ENCODE measurements around the gene ANKS4B.

The ANKS4B gene

DNA sequence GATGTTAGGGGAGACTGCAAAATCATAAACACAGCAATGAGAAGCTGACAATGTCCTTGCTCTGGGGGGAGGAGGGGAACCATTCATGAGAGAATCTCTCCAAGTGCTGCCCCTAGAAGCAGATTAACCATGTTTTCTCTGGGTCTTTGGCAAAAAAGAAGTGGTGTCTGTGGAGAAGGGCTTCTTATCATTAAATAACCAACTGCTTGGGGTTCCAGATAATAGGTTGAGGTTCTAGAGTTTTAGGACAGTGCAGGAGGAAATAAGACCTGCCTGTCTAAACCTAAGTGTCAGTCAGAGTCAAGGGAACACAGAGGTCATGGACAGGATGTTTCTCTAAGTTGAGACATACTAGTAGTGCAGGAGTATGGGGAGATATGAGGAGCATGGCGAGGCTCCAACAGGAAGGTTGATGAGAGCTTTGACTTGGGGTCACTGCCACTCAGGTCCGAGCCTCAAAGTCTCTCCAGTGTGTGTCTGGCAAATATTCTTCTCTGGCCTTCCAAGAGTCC lies 5.1 kb upstream of the ANKS4B start:
- Histone ChIP-seq H3K36me3 (ENCODE audit: control insufficient read depth in 2 of 2, insufficient read depth in 1 of 2, low read length in 2 of 2) (no peaks in the 10 kb centered on the region), H3K4me1 (ENCODE audit: control insufficient read depth, insufficient read depth, low read length) (no peaks in the 10 kb centered on the region), H3K9me3 (ENCODE audit: control insufficient read depth, insufficient read depth, low read depth, low read length) (no peaks in the 10 kb centered on the region), H3K4me3 (ENCODE audit: low read depth, low read length) (no peak overlapping the region), H3K27ac (ENCODE audit: extremely low read depth, low read depth, low read length) (no peak overlapping the region)
- ChIA-PET POLR2A (interaction anchor here (0.6 kb wide), 1 partner anchor 1439 kb away, joined by 3 read pairs; no protein-coding TSS in a partner anchor), CTCF (no interaction called here)
- TF ChIP-seq ZXDB (tag by site-specific recombination; IDR thresholded peaks at IDR 0.05): no peak

DNA sequence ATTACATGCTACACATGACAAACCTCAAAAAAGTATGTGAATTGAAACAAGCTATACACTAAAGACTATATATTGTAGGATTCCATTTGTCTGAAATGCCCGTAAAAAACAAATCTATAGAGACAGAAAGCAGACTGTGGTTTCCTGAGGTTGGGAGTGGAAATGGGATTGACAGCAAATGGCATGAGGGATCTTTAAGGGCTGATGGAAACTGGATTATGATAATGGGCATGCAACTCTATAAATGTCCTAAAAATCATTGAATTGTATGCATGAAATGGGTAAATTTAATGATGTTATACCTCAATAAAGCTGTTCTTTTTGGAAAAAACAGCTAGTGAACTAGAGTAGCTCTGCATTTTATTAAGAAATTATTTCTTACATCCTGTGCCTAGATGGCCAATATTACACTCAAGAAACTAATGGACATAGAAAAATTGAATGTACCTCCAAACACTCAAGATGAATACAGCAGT lies 416 bp upstream of the ANKS4B start:
- H3K9me3 ChIP-seq (ENCODE audit: control insufficient read depth, insufficient read depth, low read depth, low read length): no peaks in the 10 kb centered on the region
- TF ChIP-seq ZBTB8A (tag by site-specific recombination; IDR thresholded peaks at IDR 0.05): no peak
- TF ChIP-seq ZNF24 (tag by site-specific recombination; IDR thresholded peaks at IDR 0.05): no peak
- TF ChIP-seq, protein P1, sequence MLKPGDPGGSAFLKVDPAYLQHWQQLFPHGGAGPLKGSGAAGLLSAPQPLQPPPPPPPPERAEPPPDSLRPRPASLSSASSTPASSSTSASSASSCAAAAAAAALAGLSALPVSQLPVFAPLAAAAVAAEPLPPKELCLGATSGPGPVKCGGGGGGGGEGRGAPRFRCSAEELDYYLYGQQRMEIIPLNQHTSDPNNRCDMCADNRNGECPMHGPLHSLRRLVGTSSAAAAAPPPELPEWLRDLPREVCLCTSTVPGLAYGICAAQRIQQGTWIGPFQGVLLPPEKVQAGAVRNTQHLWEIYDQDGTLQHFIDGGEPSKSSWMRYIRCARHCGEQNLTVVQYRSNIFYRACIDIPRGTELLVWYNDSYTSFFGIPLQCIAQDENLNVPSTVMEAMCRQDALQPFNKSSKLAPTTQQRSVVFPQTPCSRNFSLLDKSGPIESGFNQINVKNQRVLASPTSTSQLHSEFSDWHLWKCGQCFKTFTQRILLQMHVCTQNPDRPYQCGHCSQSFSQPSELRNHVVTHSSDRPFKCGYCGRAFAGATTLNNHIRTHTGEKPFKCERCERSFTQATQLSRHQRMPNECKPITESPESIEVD (tag by site-specific recombination; IDR thresholded peaks at IDR 0.05): no peak
- TF ChIP-seq, protein P2, sequence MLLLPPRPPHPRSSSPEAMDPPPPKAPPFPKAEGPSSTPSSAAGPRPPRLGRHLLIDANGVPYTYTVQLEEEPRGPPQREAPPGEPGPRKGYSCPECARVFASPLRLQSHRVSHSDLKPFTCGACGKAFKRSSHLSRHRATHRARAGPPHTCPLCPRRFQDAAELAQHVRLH (tag by site-specific recombination; IDR thresholded peaks at IDR 0.05): no peak
- TF ChIP-seq ZNF660 (tag by site-specific recombination; IDR thresholded peaks at IDR 0.05): no peak
- TF ChIP-seq ZNF138 (tag by site-specific recombination; IDR thresholded peaks at IDR 0.05; ENCODE audit: borderline replicate concordance): no peak
- no peak for TF ChIP-seq ZNF155 (tag by site-specific recombination; IDR thresholded peaks at IDR 0.05)
- no peaks in the 10 kb centered on the region for H3K4me1 ChIP-seq (ENCODE audit: control insufficient read depth, insufficient read depth, low read length)
- no peak overlapping the region for H3K27ac ChIP-seq (ENCODE audit: extremely low read depth, low read depth, low read length)
- H3K36me3 ChIP-seq (ENCODE audit: control insufficient read depth in 2 of 2, insufficient read depth in 1 of 2, low read length in 2 of 2): no peaks in the 10 kb centered on the region
- CTCF ChIA-PET: no interaction called here
- H3K4me3 ChIP-seq (ENCODE audit: low read depth, low read length): no peak overlapping the region
- POLR2A ChIA-PET: no interaction called here

- Histone ChIP-seq H3K9me3 (ENCODE audit: control insufficient read depth, insufficient read depth, low read depth, low read length) (no peaks in the 10 kb centered on the region), H3K27ac (ENCODE audit: extremely low read depth, low read depth, low read length) (no peak overlapping the region), H3K4me1 (ENCODE audit: control insufficient read depth, insufficient read depth, low read length) (no peaks in the 10 kb centered on the region), H3K4me3 (ENCODE audit: low read depth, low read length) (no peak overlapping the region), H3K36me3 (ENCODE audit: control insufficient read depth in 2 of 2, insufficient read depth in 1 of 2, low read length in 2 of 2) (no peaks in the 10 kb centered on the region)
- CTCF ChIA-PET: interaction anchor here (1.2 kb wide), 1 partner anchor 12 kb away, joined by 4 read pairs; no protein-coding TSS in a partner anchor
- POLR2A ChIA-PET: no interaction called here
- TF ChIP-seq, protein P3, sequence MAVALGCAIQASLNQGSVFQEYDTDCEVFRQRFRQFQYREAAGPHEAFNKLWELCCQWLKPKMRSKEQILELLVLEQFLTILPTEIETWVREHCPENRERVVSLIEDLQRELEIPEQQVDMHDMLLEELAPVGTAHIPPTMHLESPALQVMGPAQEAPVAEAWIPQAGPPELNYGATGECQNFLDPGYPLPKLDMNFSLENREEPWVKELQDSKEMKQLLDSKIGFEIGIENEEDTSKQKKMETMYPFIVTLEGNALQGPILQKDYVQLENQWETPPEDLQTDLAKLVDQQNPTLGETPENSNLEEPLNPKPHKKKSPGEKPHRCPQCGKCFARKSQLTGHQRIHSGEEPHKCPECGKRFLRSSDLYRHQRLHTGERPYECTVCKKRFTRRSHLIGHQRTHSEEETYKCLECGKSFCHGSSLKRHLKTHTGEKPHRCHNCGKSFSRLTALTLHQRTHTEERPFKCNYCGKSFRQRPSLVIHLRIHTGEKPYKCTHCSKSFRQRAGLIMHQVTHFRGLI (tag by site-specific recombination; IDR thresholded peaks at IDR 0.05): no peak
- TF ChIP-seq ZNF239 (tag by site-specific recombination; IDR thresholded peaks at IDR 0.05): no peak
- no peak for TF ChIP-seq ZNF214 (tag by site-specific recombination; IDR thresholded peaks at IDR 0.05; ENCODE audit: borderline replicate concordance)
- TF ChIP-seq KLF9 (tag by site-specific recombination; IDR thresholded peaks at IDR 0.05; ENCODE audit: low read depth): no peak
- TF ChIP-seq, protein P4, sequence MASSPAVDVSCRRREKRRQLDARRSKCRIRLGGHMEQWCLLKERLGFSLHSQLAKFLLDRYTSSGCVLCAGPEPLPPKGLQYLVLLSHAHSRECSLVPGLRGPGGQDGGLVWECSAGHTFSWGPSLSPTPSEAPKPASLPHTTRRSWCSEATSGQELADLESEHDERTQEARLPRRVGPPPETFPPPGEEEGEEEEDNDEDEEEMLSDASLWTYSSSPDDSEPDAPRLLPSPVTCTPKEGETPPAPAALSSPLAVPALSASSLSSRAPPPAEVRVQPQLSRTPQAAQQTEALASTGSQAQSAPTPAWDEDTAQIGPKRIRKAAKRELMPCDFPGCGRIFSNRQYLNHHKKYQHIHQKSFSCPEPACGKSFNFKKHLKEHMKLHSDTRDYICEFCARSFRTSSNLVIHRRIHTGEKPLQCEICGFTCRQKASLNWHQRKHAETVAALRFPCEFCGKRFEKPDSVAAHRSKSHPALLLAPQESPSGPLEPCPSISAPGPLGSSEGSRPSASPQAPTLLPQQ (tag by site-specific recombination; IDR thresholded peaks at IDR 0.05): no peak
Measured at GRCh38 chr16:21235199-21235585, 1.7 kb downstream of the ANKS4B start.

GRCh38 chr16:21236831-21237230 lies 3.3 kb downstream of the ANKS4B start:
- POLR2A ChIA-PET: no interaction called here
- Histone ChIP-seq H3K27ac (ENCODE audit: extremely low read depth, low read depth, low read length) (no peak overlapping the region), H3K36me3 (ENCODE audit: control insufficient read depth in 2 of 2, insufficient read depth in 1 of 2, low read length in 2 of 2) (no peaks in the 10 kb centered on the region), H3K4me3 (ENCODE audit: low read depth, low read length) (no peak overlapping the region), H3K9me3 (ENCODE audit: control insufficient read depth, insufficient read depth, low read depth, low read length) (no peaks in the 10 kb centered on the region), H3K4me1 (ENCODE audit: control insufficient read depth, insufficient read depth, low read length) (no peaks in the 10 kb centered on the region)
- TF ChIP-seq ZNF274 (IDR thresholded peaks at IDR 0.05; ENCODE audit: low read length) (no peak), ZNF274 (tag by site-specific recombination; IDR thresholded peaks at IDR 0.05; ENCODE audit: borderline replicate concordance) (no peak), ZBTB48 (tag by site-specific recombination; IDR thresholded peaks at IDR 0.05) (no peak), ZFP3 (tag by site-specific recombination; IDR thresholded peaks at IDR 0.05; ENCODE audit: low read depth) (no peak), GFI1B (tag by site-specific recombination; IDR thresholded peaks at IDR 0.05) (no peak)
- TF ChIP-seq, protein P5, sequence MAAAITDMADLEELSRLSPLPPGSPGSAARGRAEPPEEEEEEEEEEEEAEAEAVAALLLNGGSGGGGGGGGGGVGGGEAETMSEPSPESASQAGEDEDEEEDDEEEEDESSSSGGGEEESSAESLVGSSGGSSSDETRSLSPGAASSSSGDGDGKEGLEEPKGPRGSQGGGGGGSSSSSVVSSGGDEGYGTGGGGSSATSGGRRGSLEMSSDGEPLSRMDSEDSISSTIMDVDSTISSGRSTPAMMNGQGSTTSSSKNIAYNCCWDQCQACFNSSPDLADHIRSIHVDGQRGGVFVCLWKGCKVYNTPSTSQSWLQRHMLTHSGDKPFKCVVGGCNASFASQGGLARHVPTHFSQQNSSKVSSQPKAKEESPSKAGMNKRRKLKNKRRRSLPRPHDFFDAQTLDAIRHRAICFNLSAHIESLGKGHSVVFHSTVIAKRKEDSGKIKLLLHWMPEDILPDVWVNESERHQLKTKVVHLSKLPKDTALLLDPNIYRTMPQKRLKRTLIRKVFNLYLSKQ (tag by site-specific recombination; IDR thresholded peaks at IDR 0.05; ENCODE audit: borderline replicate concordance): no peak
- CTCF ChIA-PET: no interaction called here

Measured in HEK293 (cell line).